HepG2 (cell line): ENCODE data around the gene NAA25. TPM values are rescaled to one million over a fixed set of nuclear protein-coding genes. Genes with fewer than 3 reads are reported as not detected.

Experiments used
- AHDC1 ChIP-seq: sonication (generic); formaldehyde crosslinking; IDR thresholded peaks from 2 replicates; pipeline ENCODE4 v1.5.1; 2020; ENCODE audit warnings: mild to moderate bottlenecking, missing genetic modification reagents, borderline replicate concordance
- ARNT2 ChIP-seq: sonication (generic); formaldehyde crosslinking; IDR thresholded peaks from 2 replicates; pipeline ENCODE4 v1.8.0; 2022; ENCODE audit warnings: mild to moderate bottlenecking, low read depth, missing genetic modification reagents, moderate library complexity
- CENPT ChIP-seq: sonication (generic); formaldehyde crosslinking; IDR thresholded peaks from 2 replicates; pipeline ENCODE4 v1.8.0; 2022; ENCODE audit warnings: low read depth, mild to moderate bottlenecking, moderate library complexity, missing genetic modification reagents
- DMAP1 ChIP-seq: IDR thresholded peaks from 2 replicates; pipeline ENCODE4 v1.6.1; 2016
- ETV6 ChIP-seq: sonication (generic); formaldehyde crosslinking; conservative IDR thresholded peaks from 2 replicates; pipeline ENCODE4 v1.4.0; 2020; ENCODE audit warnings: missing genetic modification reagents
- KAT2B ChIP-seq: fragments of 150-350 bp; IDR thresholded peaks from 2 replicates; pipeline ENCODE4 v1.6.1; 2014; ENCODE audit warnings: low read depth, low read length, borderline replicate concordance
- LBX2 ChIP-seq: sonication (generic); formaldehyde crosslinking; IDR thresholded peaks from 2 replicates; pipeline ENCODE4 v1.5.0; 2020; ENCODE audit warnings: missing genetic modification reagents, mild to moderate bottlenecking, borderline replicate concordance
- MIER3 ChIP-seq: IDR thresholded peaks from 2 replicates; pipeline ENCODE4 v1.6.1; 2016; ENCODE audit warnings: missing compliant biosample characterization, borderline replicate concordance
- RAD51 ChIP-seq: fragments of 450-650 bp; IDR thresholded peaks from 2 replicates; pipeline ENCODE4 v1.6.1; 2016; ENCODE audit warnings: borderline replicate concordance
- RELA ChIP-seq: sonication (generic); formaldehyde crosslinking; IDR thresholded peaks from 2 replicates; pipeline ENCODE4 v1.4.0; 2020; ENCODE audit warnings: missing genetic modification reagents
- STAG1 ChIP-seq: sonication (generic); formaldehyde crosslinking; IDR thresholded peaks from 2 replicates; pipeline ENCODE4 v1.4.0; 2020; ENCODE audit warnings: missing genetic modification reagents
- THYN1 ChIP-seq: sonication (generic); formaldehyde crosslinking; IDR thresholded peaks from 2 replicates; pipeline ENCODE4 v1.8.1; 2023; ENCODE audit warnings: low read depth, mild to moderate bottlenecking, moderate library complexity, missing genetic modification reagents, borderline replicate concordance
- ZBTB3 ChIP-seq: sonication (generic); formaldehyde crosslinking; IDR thresholded peaks from 2 replicates; pipeline ENCODE4 v1.4.0; 2020; ENCODE audit warnings: low read depth, mild to moderate bottlenecking, moderate library complexity, missing genetic modification reagents, borderline replicate concordance
- ZBTB33 ChIP-seq: sonication (generic); formaldehyde crosslinking; IDR thresholded peaks from 2 replicates; pipeline ENCODE4 v1.4.0; 2020; ENCODE audit warnings: missing genetic modification reagents
- ZNF136 ChIP-seq: sonication (generic); formaldehyde crosslinking; IDR thresholded peaks from 2 replicates; pipeline ENCODE4 v1.8.1; 2022; ENCODE audit warnings: low read depth, mild to moderate bottlenecking, moderate library complexity, missing genetic modification reagents
- ZNF143 ChIP-seq: sonication (generic); formaldehyde crosslinking; IDR thresholded peaks from 2 replicates; pipeline ENCODE4 v1.4.0; 2020; ENCODE audit warnings: missing genetic modification reagents
- ZNF253 ChIP-seq: sonication (generic); formaldehyde crosslinking; IDR thresholded peaks from 2 replicates; pipeline ENCODE4 v1.8.0; 2022; ENCODE audit warnings: mild to moderate bottlenecking, missing genetic modification reagents, borderline replicate concordance
- ZNF382 ChIP-seq: sonication (generic); formaldehyde crosslinking; IDR thresholded peaks from 2 replicates; pipeline ENCODE4 v1.5.0; 2020; ENCODE audit warnings: missing genetic modification reagents, mild to moderate bottlenecking, borderline replicate concordance
- ZNF503 ChIP-seq: sonication (generic); formaldehyde crosslinking; IDR thresholded peaks from 2 replicates; pipeline ENCODE4 v1.4.0; 2020; ENCODE audit warnings: missing genetic modification reagents
- ZNF816 ChIP-seq: sonication (generic); formaldehyde crosslinking; IDR thresholded peaks from 2 replicates; pipeline ENCODE4 v1.8.0; 2022; ENCODE audit warnings: missing genetic modification reagents, mild to moderate bottlenecking, borderline replicate concordance
- polyA plus RNA-seq, 8 experiments: library from polyadenylated mRNA; depleted of rRNA in 3 of 8; stranded (reverse) in 7 of 8; unstranded in 1 of 8; fragments of >200 nt; fragmentation: Illumina TruSeq in 4 of 8; extraction: Trizol in 4 of 8; gene quantifications; 2 replicates each; pipeline versions ENCODE4 v1.2.1 to v1.2.3, GENCODE V29; 2011 to 2016; ENCODE audit warnings: low read depth in 4 of 8, missing spikeins in 1 of 8, mixed read lengths in 1 of 8; ENCODE audit not compliant: insufficient read depth in 1 of 8
- total RNA-seq, 5 experiments: library from RNA; depleted of rRNA; stranded (reverse); fragments of >200 nt; fragmentation: Illumina TruSeq; extraction: Trizol; gene quantifications; 2 replicates each; pipeline ENCODE4 v1.2.3, GENCODE V29; 2016; ENCODE audit warnings: low read depth in 1 of 5

The NAA25 gene
- total and polyA plus RNA-seq, 2 of the 13 experiments (the other 11 are each of a cell fraction or from before 2014, with no cell fraction given), result 11.4 to 32.0 TPM

- TF ChIP-seq ETV6 (no peak), RAD51 (no peak), KAT2B (no peak), ZNF382 (no peak), ZNF253 (no peak), ZNF143 (CRISPR knock-in tag) (peak; percentile 87), ZNF136 (peak; percentile 90; the same call in 1 of the 2 replicates), ZNF816 (CRISPR knock-in tag) (no peak), ZNF503 (CRISPR knock-in tag) (no peak), DMAP1 (CRISPR knock-in tag) (peak; percentile 56; the same call in 1 of the 2 replicates), ARNT2 (CRISPR knock-in tag) (no peak), RELA (CRISPR knock-in tag) (no peak), ZBTB33 (no peak), ZBTB3 (no peak), AHDC1 (CRISPR knock-in tag) (no peak), CENPT (CRISPR knock-in tag) (no peak), LBX2 (CRISPR knock-in tag) (no peak), MIER3 (0 out of 2 replicates have a peak, but pooled peaks have one; percentile 33), STAG1 (CRISPR knock-in tag) (no peak), THYN1 (CRISPR knock-in tag) (no peak)
Measured at GRCh38 chr12:112116232-112117060, 7.9 kb upstream of the NAA25 start (continued).
